ENCODE results near the gene STRIP2. TPM values are rescaled to one million over a fixed set of nuclear protein-coding genes. Genes with fewer than 3 reads are reported as not detected.

Gene STRIP2
- total RNA-seq, 1 experiment from 2014 or later = 6.5 TPM

- no peaks in the 10 kb centered on the region for H3K36me3 Mint-ChIP-seq (ENCODE audit: insufficient read depth, unreplicated experiment)
- POLR2A ChIA-PET = no interaction called here
- no peaks in the 10 kb centered on the region for H3K9me3 ChIP-seq
- TF ChIP-seq CTCF (IDR thresholded peaks at IDR 0.05; ENCODE audit: insufficient read depth in 1 of 2, low read depth in 1 of 2, low read length in 1 of 2, severe bottlenecking in 1 of 2, unreplicated experiment in 1 of 2) = no peak
- BruUV-seq (replicated peaks) = no TSS peak
- no peak overlapping the region for H3K4me3 ChIP-seq (ENCODE audit: low read depth, low read length)
- CTCF ChIA-PET = no interaction called here
- intact Hi-C loops (cut with micrococcal nuclease; ENCODE audit: unreplicated experiment) = no loop called here
- H3K4me3 Mint-ChIP-seq (ENCODE audit: unreplicated experiment) = no peak overlapping the region
- no peak overlapping the region for H3K27ac Mint-ChIP-seq (ENCODE audit: unreplicated experiment)
- no peaks in the 10 kb centered on the region for H3K27me3 Mint-ChIP-seq (ENCODE audit: insufficient read depth, unreplicated experiment)
- no peaks in the 10 kb centered on the region for H3K4me1 Mint-ChIP-seq (ENCODE audit: low read depth, unreplicated experiment)
- DNase-seq = no peak
- H3K9me3 Mint-ChIP-seq (ENCODE audit: unreplicated experiment) = no peaks in the 10 kb centered on the region
- H3K36me3 ChIP-seq (ENCODE audit: control insufficient read depth, insufficient read depth, low read length) = no peaks in the 10 kb centered on the region; the same call in 1 of the 2 replicates
- no peaks in the 10 kb centered on the region for H3K27me3 ChIP-seq (replicated peaks; ENCODE audit: control insufficient read depth, insufficient read depth, low read length)
- 0 out of 2 replicates have a peak, but pooled peaks cover 6% of the 10 kb centered on the region for H3K4me1 ChIP-seq
Observed at GRCh38 chr7:129458171-129458570, 23.9 kb downstream of the STRIP2 start.

GRCh38 chr7:129461809-129462208, 27.6 kb downstream of the STRIP2 start:
- CTCF ChIA-PET = no interaction called here
- no peaks in the 10 kb centered on the region; the same call in 1 of the 2 replicates for H3K36me3 ChIP-seq (ENCODE audit: control insufficient read depth, insufficient read depth, low read length)

GRCh38 chr7:129462420-129462819, 28.2 kb downstream of the STRIP2 start:
- Histone ChIP-seq H3K27me3 (replicated peaks; ENCODE audit: control insufficient read depth, insufficient read depth, low read length) (no peaks in the 10 kb centered on the region), H3K36me3 (ENCODE audit: control insufficient read depth, insufficient read depth, low read length) (no peaks in the 10 kb centered on the region; the same call in 1 of the 2 replicates), H3K9me3 (no peaks in the 10 kb centered on the region), H3K4me1 (no peaks in the 10 kb centered on the region), H3K4me3 (ENCODE audit: low read depth, low read length) (no peak overlapping the region)
- Mint-ChIP-seq H3K9me3 (ENCODE audit: unreplicated experiment) (no peaks in the 10 kb centered on the region), H3K4me3 (ENCODE audit: unreplicated experiment) (no peak overlapping the region), H3K4me1 (ENCODE audit: low read depth, unreplicated experiment) (no peaks in the 10 kb centered on the region), H3K27me3 (ENCODE audit: insufficient read depth, unreplicated experiment) (no peaks in the 10 kb centered on the region), H3K36me3 (ENCODE audit: insufficient read depth, unreplicated experiment) (no peaks in the 10 kb centered on the region), H3K27ac (ENCODE audit: unreplicated experiment) (no peak overlapping the region)
- CTCF ChIA-PET = no interaction called here
- no peak for TF ChIP-seq CTCF (IDR thresholded peaks at IDR 0.05; ENCODE audit: insufficient read depth in 1 of 2, low read depth in 1 of 2, low read length in 1 of 2, severe bottlenecking in 1 of 2, unreplicated experiment in 1 of 2)
- DNase-seq = no peak
- intact Hi-C loops (cut with micrococcal nuclease; ENCODE audit: unreplicated experiment) = no loop called here
- POLR2A ChIA-PET = no interaction called here
- no TSS peak for BruUV-seq (replicated peaks)

More at GRCh38 chr7:129461809-129462208, 27.6 kb downstream of the STRIP2 start:
- H3K36me3 Mint-ChIP-seq (ENCODE audit: insufficient read depth, unreplicated experiment) = no peaks in the 10 kb centered on the region
- BruUV-seq (replicated peaks) = no TSS peak
- H3K27me3 ChIP-seq (replicated peaks; ENCODE audit: control insufficient read depth, insufficient read depth, low read length) = no peaks in the 10 kb centered on the region
- H3K9me3 Mint-ChIP-seq (ENCODE audit: unreplicated experiment) = no peaks in the 10 kb centered on the region
- H3K27me3 Mint-ChIP-seq (ENCODE audit: insufficient read depth, unreplicated experiment) = no peaks in the 10 kb centered on the region
- H3K4me3 Mint-ChIP-seq (ENCODE audit: unreplicated experiment) = no peak overlapping the region
- H3K27ac Mint-ChIP-seq (ENCODE audit: unreplicated experiment) = no peak overlapping the region
- H3K4me3 ChIP-seq (ENCODE audit: low read depth, low read length) = no peak overlapping the region
- intact Hi-C loops (cut with micrococcal nuclease; ENCODE audit: unreplicated experiment) = no loop called here
- no peak for TF ChIP-seq CTCF (IDR thresholded peaks at IDR 0.05; ENCODE audit: insufficient read depth in 1 of 2, low read depth in 1 of 2, low read length in 1 of 2, severe bottlenecking in 1 of 2, unreplicated experiment in 1 of 2)
- H3K9me3 ChIP-seq = no peaks in the 10 kb centered on the region
- no peaks in the 10 kb centered on the region for H3K4me1 Mint-ChIP-seq (ENCODE audit: low read depth, unreplicated experiment)
- 0 out of 2 replicates have a peak, but pooled peaks cover 5% of the 10 kb centered on the region for H3K4me1 ChIP-seq
- POLR2A ChIA-PET = no interaction called here
- no peak for DNase-seq
